Loucy (cell line): ENCODE data around the gene OR13A1.

Experiments
- CTCF ChIP-seq: fragments of 200-600 bp; sonication (generic); conservative IDR thresholded peaks from 2 replicates; pipeline ENCODE4 v1.5.1; 2014; ENCODE audit warnings: mild to moderate bottlenecking, antibody characterized with exemption, low read length
- EZH2phosphoT487 ChIP-seq: fragments of 200-600 bp; IDR thresholded peaks from 2 replicates; pipeline ENCODE4 v1.6.1; 2018; ENCODE audit warnings: antibody characterized with exemption, mild to moderate bottlenecking, moderate library complexity, borderline replicate concordance

- no peak for TF ChIP-seq CTCF
- no peak for TF ChIP-seq EZH2phosphoT487
Observed at GRCh38 chr10:45319702-45320101, 4.3 kb upstream of the OR13A1 start.
